RCC 7860 (cell line): Measurements from ENCODE around the gene ANKHD1.

Experiments
- DNase-seq: peaks from one replicate; pipeline ENCODE4 v3.0.0-alpha.2; 2015; ENCODE audit warnings: low spot score
- FAIRE-seq: peaks from 2 replicates; lab custom pipeline; 2012; peaks lifted over from hg19 to GRCh38; lab: Jason Lieb, UNC

ANKHD1 gene

DNA sequence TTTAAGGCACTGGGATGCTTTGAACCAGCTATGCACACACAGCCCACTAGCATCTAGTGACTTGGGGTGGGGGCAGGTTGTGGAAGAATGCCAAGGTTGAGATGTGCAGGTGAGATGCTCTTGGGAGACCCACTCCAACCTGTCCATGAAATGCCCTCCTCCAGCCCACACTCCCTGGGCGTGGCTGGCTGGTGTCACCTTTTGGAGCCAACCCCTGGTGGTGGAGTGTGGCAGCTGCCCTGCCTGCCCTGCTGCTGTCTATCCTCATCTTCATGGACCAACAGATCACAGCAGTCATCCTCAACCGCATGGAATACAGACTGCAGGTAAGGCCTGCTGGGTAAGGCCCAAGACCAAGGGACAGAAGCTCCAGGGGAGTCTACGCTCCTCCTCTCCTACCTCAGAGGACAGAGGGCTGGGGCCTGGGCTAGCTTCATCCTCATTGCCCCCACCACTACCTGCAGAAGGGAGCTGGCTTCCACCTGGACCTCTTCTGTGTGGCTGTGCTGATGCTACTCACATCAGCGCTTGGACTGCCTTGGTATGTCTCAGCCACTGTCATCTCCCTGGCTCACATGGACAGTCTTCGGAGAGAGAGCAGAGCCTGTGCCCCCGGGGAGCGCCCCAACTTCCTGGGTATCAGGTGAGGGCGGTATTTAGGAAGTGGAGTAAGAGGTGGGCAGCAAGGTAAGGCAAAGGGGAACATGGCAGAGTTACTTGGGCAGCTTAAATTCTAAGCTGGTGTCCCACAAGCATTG lies 34.2 kb upstream of the ANKHD1 start:
- FAIRE-seq (no peak), DNase-seq (no peak)

DNA sequence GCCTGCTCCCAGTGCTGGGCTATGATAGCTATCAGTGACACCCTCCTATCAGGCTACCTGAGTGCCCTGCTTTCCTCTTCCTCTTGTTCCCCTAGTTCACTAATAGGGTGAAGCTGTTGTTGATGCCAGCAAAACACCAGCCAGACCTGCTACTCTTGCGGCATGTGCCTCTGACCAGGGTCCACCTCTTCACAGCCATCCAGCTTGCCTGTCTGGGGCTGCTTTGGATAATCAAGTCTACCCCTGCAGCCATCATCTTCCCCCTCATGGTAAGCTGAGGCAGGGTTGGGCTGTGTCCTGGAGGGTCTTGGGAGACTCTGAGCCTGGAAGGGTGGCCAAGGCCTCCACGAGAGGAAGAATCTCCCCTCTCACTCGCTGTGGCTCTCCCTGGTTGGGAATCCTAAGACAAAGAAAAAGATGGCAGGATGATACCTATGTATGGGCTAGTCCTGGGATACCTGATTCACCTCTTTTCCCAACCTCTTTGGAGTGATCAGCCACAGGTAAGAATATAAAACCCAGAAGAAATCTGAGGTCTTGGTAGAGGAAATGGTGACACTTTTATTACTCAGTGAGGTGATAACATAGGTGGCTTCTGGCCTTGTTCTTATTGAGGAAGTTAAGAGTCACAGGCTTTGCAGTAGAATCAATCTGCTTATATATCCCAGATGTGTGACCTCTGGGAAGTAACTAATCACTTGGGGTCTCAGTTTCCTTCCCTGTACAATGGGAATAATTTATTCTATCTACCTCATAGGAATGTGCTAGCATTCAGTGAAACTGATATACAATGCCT lies 30.1 kb upstream of the ANKHD1 start:
- FAIRE-seq (no peak), DNase-seq (no peak)

DNA sequence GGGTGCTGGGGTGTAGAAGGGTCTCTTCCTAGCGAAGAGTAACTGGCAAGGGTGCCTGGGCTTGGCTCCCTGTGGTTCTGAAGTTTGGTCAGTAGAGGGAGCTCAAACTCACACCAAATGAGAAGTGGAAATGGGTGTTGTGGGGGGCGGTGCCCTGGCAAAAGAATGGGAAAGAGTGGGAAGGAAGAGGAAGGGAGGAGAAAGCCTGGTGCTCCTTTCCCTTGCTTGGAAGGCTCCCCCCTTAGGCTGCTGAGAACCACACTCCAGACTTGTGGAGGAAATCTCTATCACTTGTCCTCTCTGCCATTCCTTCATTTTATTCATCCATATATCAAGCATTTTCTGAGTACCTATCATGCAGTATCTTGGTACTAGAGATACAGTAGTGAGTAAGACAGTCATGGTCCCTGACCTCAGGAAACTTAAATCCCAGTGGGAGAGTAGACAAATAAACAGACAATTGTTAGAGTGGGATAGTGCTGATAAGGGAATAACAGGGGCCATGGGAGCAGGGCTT lies 28.6 kb upstream of the ANKHD1 start:
- FAIRE-seq (no peak), DNase-seq (peak; percentile 55)

DNA sequence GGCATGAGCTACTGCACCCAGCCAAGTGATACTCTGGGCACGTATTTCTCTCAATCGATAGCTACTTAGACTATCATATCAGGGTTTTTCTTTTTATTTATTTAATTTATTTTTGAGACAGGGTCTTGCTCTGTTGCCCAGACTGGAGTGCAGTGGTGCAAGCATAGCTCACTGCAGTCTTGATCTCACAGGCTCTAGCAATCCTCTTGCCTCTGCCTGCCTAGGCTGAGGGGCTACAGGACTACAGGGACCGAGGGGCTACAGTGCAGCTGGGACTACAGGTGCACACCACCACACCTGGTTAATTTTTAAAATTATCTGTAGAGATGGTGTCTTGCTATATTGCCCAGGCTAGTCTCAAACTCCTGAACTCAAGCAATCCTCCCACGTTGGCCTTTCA lies 20.3 kb upstream of the ANKHD1 start:
- FAIRE-seq = no peak
- no peak for DNase-seq

DNA sequence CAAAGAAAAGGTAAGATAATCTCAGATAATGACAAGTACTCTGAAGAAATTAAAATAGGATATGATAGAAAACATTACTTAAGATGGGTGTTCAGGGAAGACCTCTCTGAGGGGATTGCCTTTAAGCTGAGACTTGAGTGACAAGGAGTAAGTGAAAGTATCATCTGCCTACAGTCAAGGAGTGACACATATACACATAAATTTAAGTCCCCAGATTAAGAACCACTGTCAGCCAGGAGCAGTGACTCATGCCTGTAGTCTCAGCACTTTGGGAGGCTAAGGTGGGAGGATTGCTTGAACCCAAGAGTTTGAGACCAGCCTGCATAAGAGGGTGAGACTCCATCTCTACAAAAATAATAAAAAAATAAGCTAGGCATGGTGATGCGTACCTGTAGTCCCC lies 19.7 kb upstream of the ANKHD1 start:
- DNase-seq (no peak), FAIRE-seq (no peak)

DNA sequence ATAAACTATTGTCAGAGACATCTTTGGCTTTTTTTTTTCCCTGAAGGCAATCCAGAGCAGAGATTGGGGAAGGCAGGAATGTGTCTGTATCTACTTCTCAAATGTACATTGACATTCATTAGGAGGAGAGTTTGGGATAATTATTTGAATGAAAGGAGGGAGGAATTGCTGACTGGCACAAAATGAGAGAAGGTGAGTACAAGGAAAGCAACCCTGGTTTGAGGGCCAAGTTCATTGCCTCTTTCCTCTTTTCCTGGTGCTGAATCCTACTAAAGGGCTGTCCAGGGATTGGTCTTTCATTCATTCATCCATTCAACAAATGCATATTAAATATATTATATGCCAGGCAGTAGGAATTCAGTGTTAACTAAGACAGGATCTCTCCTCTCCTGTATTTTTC lies 18.8 kb upstream of the ANKHD1 start:
- FAIRE-seq = no peak
- DNase-seq = no peak

DNA sequence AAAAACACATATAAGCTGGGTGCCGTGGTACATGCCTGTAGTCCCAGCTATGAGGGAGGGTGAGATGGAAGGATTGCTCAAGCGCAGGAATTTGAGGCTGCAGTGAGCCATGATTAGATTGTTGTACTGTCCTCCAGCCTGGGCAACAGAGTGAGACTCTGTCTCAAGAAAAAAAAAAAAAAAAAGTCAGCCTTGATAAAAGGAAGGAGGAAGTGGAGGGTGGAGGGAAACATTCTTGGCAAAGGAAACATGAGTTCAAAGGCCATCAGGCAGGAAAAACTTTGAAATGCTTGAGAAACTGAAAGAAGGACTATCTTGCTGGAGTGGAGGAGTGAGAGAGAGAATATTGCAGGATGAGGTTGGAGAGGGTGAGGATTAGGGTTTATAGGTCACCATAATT lies 18.3 kb upstream of the ANKHD1 start:
- DNase-seq (no peak), FAIRE-seq (no peak)

DNA sequence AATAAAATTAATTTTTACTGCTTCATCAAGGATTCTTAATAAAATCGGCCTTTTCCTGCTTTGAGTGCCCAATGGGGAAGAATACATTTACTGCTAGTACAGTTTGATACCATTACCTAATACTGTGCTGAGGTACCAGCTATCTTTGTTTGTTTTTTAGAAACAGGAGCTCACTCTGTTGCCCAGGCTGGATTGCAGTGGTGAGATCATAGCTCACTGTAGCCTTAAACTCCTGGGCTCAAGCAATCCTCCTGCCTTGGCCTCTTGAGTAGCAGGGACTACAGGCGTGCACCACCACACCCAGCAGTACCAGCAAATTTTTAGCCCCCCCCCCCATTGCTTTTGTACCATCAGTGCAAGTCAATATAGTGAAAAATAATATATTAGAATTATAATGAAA lies 13.6 kb upstream of the ANKHD1 start:
- DNase-seq = no peak
- FAIRE-seq = no peak

DNA sequence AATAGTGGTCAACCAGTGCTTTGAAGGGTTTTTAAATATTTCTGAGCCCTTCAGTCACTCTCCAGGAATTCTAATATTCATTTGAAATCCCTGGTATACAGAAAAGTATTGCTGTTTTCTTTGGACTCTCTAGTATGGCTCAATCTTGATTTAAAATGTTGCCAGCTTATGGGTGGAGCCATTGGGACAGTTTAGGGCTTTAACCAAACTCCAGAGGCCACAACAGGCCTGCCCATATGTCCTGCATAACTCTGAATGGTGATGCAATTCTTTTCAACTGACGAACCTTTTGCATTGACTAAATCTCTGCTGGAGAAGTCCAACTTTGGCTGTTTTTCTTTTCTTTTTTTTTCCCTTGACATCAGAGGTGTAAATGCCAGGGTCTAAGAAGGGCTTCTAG lies 10.3 kb upstream of the ANKHD1 start:
- FAIRE-seq (no peak), DNase-seq (no peak)

DNA sequence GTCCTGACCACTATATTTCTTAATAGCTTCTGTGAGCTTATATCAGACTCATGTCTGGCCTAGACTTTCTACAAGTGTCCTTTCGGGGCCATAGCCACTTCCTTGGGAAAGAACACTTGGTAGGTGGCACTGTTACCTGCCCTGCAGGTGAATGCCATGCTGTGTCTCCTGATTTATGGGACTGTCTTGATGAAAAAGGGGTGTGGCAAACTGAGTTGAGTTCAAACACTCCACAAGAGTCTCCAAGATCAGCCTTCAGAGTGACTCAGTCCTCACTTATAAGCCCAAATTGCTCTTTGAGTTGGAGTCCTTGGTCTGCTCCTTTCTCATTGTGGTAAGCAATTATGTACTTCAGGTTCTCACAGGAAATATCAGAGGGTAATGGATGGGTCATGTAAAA lies 9.9 kb upstream of the ANKHD1 start:
- no peak for DNase-seq
- FAIRE-seq = no peak

DNA sequence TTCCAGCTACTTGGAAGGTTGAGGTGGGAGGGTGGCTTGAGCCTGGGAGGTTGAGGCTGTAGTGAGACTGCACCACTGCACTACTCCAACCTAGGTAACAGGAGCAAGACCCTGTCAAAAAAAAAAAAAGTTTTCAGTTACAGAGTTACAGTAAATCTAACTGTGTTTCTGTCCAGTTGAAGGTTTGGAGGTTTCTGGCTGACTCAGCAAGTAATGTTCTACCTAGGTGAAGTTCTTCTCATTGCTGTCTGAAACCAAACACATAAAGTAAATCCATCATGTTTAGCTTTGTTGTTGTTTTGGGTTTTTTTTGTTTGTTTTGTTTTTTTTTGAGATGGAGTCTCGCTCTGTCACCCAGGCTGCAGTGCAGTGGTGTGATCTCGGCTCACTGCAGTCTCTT lies 7.9 kb upstream of the ANKHD1 start:
- FAIRE-seq (no peak), DNase-seq (no peak)

DNA sequence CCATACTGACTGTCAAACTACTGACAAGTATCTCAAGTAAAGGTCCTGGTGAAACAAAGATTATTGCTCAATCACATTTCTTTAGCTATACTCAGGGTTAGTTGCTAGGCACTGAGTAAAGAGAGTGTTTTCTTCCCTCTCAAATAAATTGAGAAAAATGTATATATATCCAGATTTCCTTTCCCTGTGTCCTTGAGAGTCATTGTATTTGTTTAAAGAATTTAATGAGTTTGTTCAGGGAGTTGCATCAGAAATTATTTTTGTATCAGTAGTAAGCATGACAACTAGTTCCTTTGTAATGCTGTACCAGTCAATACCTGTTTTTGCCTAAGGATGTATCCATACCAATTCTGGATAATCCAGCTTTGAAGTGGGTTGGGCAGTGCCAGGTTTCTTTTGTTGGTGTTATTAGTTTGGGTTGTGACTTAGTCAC lies 3.2 kb upstream of the ANKHD1 start:
- FAIRE-seq (no peak), DNase-seq (no peak)

DNA sequence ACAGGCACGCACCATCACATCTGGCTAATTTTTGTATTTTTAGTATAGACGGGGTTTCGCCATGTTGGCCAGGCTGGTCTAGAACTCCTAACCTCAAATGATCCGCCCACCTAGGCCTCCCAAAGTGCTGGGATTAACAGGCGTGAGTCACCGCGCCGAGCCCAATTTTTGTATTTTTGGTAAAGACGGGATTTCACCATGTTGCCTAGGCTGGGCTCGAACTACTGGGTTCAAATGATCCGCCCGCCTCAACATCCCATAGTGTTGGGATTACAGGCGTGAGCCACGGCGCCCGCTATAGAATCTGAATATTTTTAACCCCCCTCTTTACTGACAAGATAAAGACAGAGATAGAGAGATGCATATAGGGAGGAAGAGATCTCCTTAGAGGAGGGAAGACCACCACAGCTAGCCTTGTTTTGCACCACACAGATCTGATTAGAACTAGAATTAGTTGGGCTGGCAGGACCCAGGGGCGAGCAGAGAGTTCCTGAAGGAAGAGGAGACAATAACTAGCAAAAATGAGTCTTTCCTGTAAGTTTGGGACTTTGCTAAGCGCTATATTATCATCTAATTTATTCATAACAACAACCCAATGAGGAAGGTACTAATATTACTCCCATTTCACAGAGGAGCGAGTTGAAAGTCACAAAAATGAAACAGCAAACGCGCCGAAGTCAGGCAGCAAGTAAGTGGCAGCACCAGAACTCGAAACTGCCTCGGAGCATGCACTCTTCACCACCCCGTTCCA lies 1.5 kb upstream of the ANKHD1 start:
- DNase-seq = no peak
- FAIRE-seq = no peak

DNA sequence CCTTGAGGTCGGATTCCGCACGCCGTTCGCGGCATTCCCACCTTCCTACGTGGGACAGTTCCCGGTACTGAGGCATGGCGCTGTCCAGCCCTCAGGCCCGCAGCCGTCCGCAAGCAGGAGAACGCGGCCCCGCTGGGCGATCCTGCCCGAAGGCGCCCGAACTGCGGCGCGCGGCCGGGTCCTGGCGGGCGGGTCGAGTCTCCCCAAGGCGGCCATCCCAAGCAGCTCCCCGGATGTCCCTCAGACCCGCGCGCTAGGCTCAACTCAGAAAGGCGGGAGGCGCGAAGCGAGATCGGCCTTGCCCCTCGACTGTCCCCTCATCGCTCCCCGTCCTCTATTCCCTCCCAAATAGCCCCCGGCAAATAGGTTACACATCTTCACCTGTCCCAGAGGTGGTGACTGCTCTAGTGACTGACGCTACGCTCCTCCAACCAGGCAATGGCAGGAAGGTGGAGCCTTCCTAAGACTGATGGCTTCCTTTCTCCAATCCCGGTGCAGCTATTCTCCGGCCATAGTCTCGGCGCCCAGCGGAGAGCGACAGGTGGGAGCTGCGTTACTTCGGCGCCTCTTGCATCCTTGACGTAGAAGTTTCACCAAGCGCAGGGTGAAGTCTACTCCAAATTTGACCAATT lies 787 bp upstream of the ANKHD1 start:
- peak; percentile 21 for FAIRE-seq
- DNase-seq = peak; percentile 96

DNA sequence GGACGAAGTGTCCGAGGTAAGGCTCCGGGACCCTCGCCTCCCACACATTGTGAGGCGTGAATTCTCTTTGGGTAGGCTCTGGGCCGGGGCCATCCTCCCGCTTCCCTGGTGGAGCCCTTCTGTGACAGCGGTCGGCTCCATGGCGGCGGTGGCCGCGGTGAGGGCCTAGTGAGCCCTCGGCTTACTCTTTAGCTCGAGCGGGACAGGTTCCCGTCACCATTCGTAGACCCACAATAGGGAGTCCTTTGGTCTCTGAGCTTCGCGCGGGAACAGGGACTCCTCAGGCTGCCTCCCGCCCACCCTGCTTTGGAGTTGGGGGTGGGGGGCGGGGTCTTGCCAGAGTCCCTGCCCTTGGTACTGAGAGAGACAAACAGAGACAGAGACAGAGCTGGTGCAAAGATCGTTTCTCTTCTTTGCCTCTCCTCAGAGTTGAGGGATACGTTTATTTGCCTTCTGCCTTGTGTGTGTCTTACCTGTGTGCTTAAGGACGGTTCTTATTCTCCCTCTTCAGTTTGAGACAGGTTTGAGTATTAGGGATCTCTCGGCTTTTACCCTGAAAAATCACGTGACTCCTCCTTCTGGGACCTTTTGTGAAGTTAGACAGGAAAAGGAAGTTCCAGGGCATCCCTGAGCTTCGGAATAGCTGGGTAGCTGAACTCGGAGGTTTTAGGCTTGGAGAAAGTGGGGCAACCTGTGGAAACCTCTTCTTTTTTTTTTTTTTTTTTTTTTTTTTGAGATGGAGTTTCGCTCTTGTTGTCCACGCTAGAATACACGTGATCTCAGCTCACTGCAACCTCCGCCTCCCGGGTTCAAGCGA lies 833 bp downstream of the ANKHD1 start:
- FAIRE-seq (no peak), DNase-seq (peak; percentile 36)

DNA sequence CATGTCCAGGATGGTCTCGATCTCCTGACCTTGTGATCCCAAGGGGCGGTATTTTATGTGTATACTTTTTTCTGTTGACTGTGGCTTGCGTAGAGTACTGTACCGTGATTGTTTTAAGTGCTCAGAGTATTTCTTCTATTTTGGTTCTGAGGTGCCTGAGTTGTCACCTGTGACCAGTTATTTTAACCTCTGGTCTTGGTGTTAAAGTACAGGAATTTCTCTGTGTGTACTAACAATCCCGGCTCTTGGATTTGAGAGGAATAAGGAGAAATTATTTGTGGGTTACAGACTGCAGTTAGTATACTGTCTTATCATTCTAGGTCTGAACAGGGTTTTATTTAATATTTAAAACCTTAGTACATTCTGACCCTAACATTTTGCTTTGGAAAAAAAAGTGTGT lies 2.0 kb downstream of the ANKHD1 start:
- DNase-seq (no peak), FAIRE-seq (no peak)

DNA sequence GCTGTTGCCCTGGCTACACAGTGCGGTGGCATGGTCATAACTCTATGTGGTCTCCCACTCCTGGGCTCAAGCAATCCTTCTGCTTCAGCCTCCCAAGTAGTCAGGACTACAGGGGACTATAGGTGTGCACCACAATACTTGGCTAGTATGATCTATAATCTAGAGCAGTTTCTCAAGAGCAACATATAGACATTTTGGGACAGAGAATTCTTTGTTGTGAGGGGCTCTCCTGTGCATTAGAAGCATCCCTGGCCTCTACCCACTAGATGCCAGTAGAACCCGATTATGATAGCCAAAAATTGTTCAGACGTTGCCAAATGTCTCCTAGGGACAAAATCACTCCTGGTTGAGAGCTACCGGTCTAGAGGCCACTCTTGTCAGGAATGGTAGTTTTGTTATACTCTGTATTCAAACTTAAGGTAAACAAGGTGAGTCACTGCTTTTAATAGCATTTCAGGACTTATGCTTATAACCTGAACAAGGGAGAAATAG lies 7.2 kb downstream of the ANKHD1 start:
- no peak for DNase-seq
- no peak for FAIRE-seq

DNA sequence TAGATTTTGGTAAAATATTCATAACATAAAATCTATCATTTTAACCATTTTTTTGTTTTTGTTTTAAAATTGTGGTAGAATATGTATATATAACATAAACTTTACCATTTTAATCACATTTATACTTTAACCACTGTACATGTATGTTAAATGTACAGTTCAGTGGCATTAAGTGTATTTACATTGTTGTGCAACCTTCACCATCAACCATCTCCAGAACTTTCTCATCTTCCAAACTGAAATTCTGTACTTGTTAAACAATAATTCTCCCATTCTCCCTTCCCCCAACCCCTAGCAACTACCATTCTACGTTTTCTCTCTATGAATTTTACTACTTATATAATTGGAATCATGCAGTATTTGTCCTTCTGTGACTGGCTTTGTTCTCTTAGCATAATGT lies 11.6 kb downstream of the ANKHD1 start:
- FAIRE-seq (no peak), DNase-seq (no peak)

DNA sequence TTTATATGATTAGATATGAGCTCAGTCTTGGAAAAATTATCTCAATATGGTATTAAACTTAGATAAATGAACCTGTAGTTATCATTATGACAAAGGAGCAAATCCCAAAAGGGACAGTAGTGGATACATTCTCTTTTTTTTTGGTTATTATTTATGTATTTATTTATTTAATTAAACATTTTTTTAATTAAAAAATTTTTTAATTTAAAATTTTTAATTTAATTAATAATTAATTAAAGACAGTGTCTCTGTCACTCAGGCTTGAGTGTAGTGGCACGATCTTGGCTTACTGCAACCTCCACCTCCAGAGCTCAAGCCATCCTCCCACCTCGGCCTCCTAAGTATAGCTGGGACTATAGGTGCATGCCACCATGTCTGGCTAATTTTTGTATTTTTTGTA lies 15.6 kb downstream of the ANKHD1 start:
- no peak for DNase-seq
- peak; percentile 57 for FAIRE-seq
